ENCODE measurements around the gene DGKB.

DGKB gene

DNA sequence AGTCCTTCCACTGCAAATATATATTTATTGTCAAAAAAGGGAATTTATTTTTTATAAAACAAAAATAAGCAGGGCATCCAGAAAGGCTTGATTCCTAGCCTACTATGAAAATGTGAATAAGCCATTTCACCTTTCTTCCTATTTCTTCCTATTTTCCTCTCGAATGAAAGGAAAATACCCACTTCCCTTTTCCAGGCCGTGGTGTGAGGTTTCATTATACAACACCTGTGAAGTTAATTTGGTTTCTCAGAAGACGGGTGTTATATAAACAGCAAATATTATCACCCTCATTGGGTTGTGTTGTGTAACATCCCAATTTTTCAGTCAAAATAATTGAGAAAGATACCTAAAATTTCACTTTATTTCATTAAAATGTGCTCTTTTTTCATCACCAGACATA, 214.3 kb downstream of the DGKB start:
- no peak for DNase-seq (ENCODE audit: low read depth in 2 of 2)

- no peak for DNase-seq (ENCODE audit: low read depth in 2 of 2)
Measured at GRCh38 chr7:14687777-14688176, 214.8 kb downstream of the DGKB start.

DNA sequence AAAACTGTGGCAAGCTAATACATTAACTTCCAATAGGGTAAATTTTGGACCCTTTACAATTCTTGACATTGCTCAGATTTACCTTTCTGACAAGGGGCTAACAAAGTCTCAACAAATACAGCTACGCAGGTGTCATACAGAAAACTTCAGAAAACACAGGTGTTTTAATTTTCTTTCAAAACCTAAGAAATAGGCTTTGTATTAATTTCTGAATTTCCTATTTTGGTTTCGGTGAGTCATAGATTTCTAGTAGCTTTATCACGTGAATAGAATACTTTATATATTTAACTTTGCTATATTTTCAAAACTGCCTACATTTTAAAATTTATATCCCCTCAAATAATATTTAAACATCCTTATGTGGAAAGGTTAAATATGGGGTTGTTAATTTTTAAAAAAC, 215.3 kb downstream of the DGKB start:
- DNase-seq (ENCODE audit: low read depth in 2 of 2) = no peak

GRCh38 chr7:14685167-14685566, 217.4 kb downstream of the DGKB start:
- DNase-seq (ENCODE audit: low read depth in 2 of 2) = no peak

DNA sequence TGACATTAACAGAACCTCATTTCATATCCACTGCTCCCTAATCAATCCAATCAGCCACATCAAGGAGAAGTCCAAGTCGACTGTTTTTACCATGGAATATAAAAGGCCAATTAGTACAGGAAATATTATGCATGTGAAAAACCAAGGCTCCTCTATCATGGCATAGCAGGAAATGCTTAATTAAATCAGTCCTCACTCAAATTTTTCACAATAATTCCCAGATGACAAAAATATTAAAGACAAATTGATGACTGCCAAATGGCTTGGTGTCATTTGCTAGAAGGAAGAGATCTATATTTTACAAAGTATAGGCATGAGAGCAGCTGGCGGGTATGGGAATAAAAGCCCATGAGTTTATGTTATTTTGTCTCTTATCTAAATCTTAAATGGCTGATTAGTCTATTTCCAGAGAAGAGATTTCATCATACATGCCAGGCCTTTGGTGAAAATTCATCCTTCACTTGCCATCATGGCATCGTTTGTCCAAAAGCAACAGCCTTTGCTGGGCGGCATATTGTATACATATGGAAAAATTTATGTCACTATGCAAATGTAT, 219.6 kb downstream of the DGKB start:
- no peak for DNase-seq (ENCODE audit: low read depth in 2 of 2)

DNA sequence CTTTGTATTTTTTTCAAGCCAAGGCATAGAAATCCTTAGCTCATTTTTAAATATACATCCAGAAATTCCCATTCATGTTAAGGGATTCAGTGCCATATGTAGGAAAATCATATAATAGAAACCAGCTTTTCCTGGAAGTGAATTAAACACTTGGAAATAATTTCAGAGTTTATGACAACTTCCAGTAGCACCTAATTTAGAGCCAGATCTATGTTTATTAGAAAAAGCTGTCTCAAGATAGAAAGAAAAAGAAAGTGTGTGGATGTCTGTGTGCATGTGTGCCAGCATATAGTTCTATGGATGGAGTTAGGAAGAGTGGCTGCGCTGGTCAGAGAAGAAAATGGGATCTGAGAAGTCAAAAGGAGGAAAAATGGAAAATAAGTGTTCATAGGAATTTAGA, 225.7 kb downstream of the DGKB start:
- DNase-seq (ENCODE audit: low read depth in 2 of 2) = no peak

- DNase-seq (ENCODE audit: low read depth in 2 of 2) = no peak
Measured at GRCh38 chr7:14673202-14673601, 229.3 kb downstream of the DGKB start.

- no peak for DNase-seq (ENCODE audit: low read depth in 2 of 2)
Measured at GRCh38 chr7:14666913-14667312, 235.6 kb downstream of the DGKB start.

DNA sequence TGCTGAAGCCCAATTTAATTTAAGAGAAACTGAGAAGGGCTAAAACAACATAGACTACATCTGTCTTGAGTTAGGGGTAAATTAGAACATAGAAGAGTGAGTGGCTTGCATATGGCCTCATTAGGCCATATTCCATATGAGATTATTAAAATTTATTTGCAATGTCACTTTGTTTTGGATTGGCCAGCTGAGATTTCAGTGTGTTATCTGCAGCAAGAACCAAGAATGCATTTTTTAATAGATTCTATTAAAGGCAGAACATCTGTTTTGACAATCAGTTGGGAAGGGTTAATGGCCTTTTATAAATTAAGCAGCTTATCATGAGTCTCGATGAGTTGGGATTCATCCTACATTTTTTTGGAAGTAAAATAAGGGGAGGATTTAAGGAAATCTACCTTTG, 236.2 kb downstream of the DGKB start:
- no peak for DNase-seq (ENCODE audit: low read depth in 2 of 2)

DNA sequence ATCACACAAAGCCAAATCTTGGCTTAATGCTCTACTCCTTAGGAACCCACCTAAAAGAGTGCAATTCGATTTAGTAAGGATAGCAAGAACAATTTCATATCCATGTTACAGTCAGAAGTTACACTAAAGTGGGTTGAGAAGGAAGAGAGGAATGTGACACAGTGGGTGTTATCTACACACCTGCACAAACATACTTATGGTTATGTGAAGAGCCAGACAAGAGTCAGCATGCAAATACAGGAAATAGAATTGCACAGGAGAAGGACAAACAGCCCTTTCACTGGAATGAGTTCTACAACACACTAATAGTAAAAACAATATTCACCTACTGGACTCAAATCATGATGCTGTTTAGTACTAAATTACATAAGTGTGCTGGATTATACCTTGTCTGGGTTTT, 262.8 kb downstream of the DGKB start:
- DNase-seq (ENCODE audit: low read depth in 2 of 2) = no peak

DNA sequence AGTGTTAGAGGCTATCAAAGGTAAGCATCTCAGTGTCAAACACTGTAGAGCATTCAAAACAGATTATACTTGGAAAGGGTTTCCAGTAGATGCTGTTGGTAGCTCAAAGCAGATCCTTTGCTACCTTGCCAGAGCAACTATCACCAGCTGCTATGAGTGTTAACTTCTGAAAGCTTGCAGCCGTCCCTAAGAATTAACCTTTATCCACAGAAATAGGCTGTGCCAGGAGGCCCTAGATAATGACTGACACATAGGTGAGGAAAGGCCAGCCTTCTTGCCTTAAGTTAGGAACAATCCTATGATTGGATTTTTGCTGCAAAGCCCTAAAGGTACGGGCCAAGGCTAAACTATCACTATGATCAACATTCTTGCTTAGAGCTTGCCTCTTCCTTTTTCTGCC, 263.2 kb downstream of the DGKB start:
- DNase-seq (ENCODE audit: low read depth in 2 of 2) = no peak

GRCh38 chr7:14637968-14638367, 264.6 kb downstream of the DGKB start:
- no peak for DNase-seq (ENCODE audit: low read depth in 2 of 2)

DNA sequence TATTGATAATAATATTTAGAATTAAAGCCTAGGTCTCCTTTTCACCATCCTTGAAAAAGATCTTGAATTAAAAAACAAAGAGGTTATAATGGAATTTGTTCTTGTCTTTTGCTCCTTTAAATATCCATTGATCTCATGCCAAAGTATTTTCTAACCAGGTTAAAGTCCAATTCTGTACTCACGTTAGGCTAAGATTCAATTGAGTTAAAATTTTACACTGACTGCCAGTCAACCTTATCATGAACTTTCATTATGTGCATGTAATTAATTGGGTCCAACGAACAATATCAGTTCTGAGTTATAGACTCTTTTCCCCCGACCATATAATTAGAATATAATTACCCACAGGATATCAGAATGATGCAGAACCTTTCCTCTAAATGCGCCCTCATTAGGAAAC, 266.6 kb downstream of the DGKB start:
- DNase-seq (ENCODE audit: low read depth in 2 of 2) = no peak

DNA sequence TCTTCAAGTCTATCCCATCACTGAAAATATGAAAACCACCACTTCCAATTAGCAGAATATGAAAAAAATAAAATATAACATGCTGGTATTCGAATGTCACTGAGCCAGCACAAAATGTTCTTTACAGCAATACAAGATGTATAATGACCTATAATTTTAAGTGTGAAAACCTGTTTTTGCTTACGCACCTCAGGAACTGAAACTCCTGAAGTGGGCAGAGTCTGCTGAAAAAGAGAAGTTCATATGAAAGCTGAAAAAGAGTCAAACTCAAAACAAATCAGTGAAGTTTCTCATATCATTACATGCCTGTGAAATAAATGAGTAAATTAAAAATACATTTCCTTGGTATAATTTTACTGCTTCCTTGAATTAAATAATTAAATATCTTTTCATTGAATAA, 272.5 kb downstream of the DGKB start:
- DNase-seq (ENCODE audit: low read depth in 2 of 2) = no peak

DNA sequence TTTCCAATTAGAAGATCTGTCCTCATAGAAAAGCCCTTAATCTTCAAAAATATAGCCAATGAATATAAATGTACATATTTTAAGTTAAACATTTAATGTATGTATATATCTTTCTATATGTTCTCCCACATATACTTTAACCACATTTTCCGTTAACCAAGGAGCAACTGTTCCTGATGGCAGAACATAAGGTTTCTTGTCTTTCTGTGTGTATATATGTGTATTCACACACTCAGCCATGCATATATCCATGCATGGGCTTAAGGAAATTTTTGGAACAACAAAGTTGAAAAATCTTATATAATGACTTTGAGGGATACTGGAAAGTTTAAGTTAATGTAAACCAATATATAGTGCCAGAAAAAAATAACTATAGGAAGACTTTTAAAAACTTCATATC, 274.0 kb downstream of the DGKB start:
- no peak for DNase-seq (ENCODE audit: low read depth in 2 of 2)

GRCh38 chr7:14626076-14626475, 276.5 kb downstream of the DGKB start:
- no peak for DNase-seq (ENCODE audit: low read depth in 2 of 2)

DNA sequence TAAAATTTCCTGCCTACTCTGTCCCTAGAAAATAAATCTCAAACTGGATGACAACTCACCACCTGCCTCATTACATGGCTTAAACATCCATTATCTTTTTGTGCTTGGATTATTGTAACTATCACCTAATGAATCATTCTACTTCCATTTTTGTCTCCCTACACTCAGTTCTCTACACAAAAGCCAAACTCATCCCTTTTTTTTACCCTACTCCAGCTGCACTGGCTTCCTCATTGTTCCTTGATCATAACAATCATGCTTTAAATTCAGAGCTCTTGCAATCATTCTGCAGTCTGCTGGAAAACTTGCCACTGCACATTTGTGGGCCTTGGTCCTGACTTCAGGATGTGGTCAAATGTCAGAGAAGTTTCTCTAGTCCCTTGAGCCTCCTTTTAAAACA, 280.0 kb downstream of the DGKB start:
- no peak for DNase-seq (ENCODE audit: low read depth in 2 of 2)

- DNase-seq (ENCODE audit: low read depth in 2 of 2) = no peak
Measured at GRCh38 chr7:14606101-14606500, 296.4 kb downstream of the DGKB start.

- no peak for DNase-seq (ENCODE audit: low read depth in 2 of 2)
Measured at GRCh38 chr7:14604606-14605005, 297.9 kb downstream of the DGKB start.

DNA sequence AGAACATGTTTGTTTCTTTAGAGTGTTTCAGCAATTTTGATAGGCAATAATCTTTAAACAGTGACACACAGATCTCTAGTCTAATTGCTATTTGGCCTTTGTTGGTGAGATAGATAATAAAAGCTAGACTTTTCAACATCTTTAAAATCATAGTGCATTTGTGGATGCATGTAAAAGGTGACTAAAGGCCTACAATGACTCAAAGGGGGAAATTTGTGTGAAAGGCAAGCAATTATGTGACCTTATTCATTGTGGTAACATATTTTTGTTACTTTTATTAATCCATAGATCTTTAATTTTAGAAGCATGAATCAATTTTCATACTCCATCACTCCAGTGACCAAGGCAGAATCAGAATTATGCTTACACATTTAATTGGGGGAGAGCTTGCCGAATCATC, 299.7 kb downstream of the DGKB start:
- no peak for DNase-seq (ENCODE audit: low read depth in 2 of 2)

- no peak for DNase-seq (ENCODE audit: low read depth in 2 of 2)
Measured at GRCh38 chr7:14600766-14601367, 301.7 kb downstream of the DGKB start.

DNA sequence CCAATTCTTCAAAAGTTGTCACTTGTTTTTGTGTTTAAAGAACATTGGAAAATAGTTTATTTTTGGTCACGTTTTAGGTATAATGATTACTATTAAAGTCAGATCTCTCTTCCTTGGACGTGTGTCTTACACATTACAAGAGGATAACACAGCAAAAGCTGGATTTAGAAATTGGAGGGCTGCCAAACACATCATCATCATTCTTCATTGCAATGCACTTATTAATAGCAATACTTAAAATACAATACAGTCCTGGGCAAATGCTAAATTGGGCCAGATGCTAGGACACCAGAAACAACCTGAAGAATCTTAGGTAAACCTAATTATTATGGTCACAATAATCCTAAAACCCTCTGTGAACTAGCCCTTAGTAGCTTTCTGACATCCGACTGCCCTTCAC, 303.6 kb downstream of the DGKB start:
- no peak for DNase-seq (ENCODE audit: low read depth in 2 of 2)

GRCh38 chr7:14596421-14596820, 306.1 kb downstream of the DGKB start:
- DNase-seq (ENCODE audit: low read depth in 2 of 2) = no peak

DNA sequence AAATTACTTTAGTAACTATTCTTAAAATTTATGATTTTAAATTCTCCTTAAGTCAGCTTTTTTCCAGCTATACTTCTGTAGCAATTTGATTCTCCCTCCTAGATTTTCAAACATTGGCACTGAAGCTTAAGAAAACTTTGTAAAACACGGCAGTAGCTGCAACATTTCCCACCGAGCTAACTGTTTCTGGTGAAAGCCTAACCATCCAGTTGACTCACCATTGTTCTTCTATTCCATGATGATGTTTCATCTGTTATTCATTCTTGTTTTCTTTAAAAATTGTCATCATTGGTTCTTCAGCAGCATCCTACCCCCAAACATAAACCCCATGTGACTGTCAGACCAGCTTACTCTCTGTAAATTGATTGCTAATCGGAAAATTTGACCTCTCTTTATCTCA, 312.3 kb downstream of the DGKB start:
- DNase-seq (ENCODE audit: low read depth in 2 of 2) = no peak
